Mononuclear cell (primary cell): ENCODE results near the gene DYNC1H1. TPM values are rescaled to one million over a fixed set of nuclear protein-coding genes. Genes with fewer than 3 reads are reported as not detected.

Experiments used
- H3K27me3 ChIP-seq: 2 replicates; pipeline ENCODE4 v1.6.0; 2011; ENCODE audit warnings: low read length, control low read depth; ENCODE audit not compliant: insufficient read depth
- H3K4me1 ChIP-seq: 2 replicates; pipeline ENCODE4 v1.5.1; 2011; ENCODE audit warnings: mild to moderate bottlenecking, low read length, control low read depth; ENCODE audit not compliant: insufficient read depth
- H3K4me3 ChIP-seq: 2 replicates; pipeline ENCODE4 v1.5.1; 2011; ENCODE audit warnings: mild to moderate bottlenecking, low read length, moderate library complexity
- H3K9me3 ChIP-seq: 2 replicates; pipeline ENCODE4 v1.5.1; 2011; ENCODE audit warnings: low read depth, mild to moderate bottlenecking, control low read depth, low read length
- total RNA-seq: library from RNA; depleted of rRNA; stranded (reverse); fragments of >200 nt; gene quantifications from one replicate; pipeline ENCODE4 v1.2.3, GENCODE V29; 2012

The DYNC1H1 gene
- total RNA-seq, 1 donor: 260 TPM

DNA sequence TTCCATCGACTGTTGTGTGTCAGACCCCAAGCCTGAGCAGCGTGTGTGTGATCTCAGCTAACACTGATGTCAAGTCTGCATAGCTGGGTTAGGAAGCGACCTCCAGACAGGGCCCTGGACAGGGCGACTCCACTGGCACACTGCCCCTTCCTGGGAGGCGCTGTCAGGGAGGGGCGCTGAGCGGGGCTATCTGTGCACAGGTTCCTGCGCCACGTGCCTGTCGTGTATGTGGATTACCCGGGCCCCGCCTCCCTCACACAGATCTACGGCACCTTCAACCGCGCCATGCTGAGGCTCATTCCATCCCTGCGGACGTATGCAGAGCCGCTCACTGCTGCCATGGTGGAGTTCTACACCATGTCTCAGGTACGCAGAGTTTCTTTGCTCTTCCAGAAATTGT is 53.9 kb downstream of the DYNC1H1 start:
- peaks cover 6% of the 10 kb centered on the region for H3K4me1 ChIP-seq
- no peak overlapping the region for H3K4me3 ChIP-seq
- no peaks in the 10 kb centered on the region for H3K9me3 ChIP-seq
- H3K27me3 ChIP-seq: no peaks in the 10 kb centered on the region

- no peaks in the 10 kb centered on the region for H3K27me3 ChIP-seq
- no peaks in the 10 kb centered on the region for H3K9me3 ChIP-seq
- H3K4me1 ChIP-seq: peaks cover 6% of the 10 kb centered on the region
- no peak overlapping the region for H3K4me3 ChIP-seq
Observed at GRCh38 chr14:102019006-102019540, 54.7 kb downstream of the DYNC1H1 start.

GRCh38 chr14:102020058-102020971 is 55.9 kb downstream of the DYNC1H1 start:
- H3K27me3 ChIP-seq: no peaks in the 10 kb centered on the region
- no peaks in the 10 kb centered on the region for H3K9me3 ChIP-seq
- H3K4me3 ChIP-seq: no peak overlapping the region
- H3K4me1 ChIP-seq: peaks cover 6% of the 10 kb centered on the region

- no peaks in the 10 kb centered on the region for H3K27me3 ChIP-seq
- H3K4me3 ChIP-seq: no peak overlapping the region
- no peaks in the 10 kb centered on the region for H3K4me1 ChIP-seq
- H3K9me3 ChIP-seq: no peaks in the 10 kb centered on the region
Observed at GRCh38 chr14:102026934-102027333, 62.6 kb downstream of the DYNC1H1 start.

DNA sequence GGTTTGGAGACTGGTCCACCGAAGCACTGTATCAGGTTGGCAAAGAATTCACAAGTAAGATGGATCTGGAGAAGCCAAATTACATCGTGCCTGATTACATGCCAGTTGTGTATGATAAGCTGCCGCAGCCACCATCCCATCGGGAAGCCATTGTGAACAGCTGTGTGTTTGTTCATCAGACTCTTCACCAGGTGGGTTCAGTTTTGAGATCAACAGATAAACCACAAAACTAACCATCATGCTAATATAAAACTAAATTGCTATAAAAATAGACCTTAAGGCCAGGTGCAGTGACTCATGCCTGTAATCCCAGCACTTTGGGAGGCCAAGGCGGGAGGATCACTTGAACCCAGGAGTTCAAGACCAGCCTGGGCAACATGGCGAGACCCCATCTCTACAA is 63.6 kb downstream of the DYNC1H1 start:
- no peak overlapping the region for H3K4me3 ChIP-seq
- no peaks in the 10 kb centered on the region for H3K9me3 ChIP-seq
- no peaks in the 10 kb centered on the region for H3K4me1 ChIP-seq
- H3K27me3 ChIP-seq: no peaks in the 10 kb centered on the region

DNA sequence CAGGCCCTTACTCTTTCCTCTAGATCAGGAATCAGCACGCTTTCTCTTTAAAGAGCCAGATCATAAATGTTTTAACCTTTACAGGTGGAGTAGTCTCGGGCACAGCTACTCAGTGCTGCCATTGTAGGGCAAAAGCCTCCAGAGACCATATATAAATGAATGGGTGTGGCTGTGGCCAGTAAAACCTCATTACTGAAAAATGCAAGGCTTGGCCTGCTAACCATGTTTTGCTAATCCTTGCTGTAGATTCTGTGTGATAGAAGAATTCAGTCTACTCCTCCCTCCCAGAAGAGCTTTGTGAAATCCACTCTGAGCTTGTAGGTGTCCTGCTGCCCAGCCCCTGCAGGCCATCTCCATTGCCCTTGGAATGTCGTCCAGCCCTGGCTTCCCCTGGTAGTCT is 64.4 kb downstream of the DYNC1H1 start:
- H3K4me3 ChIP-seq: no peak overlapping the region
- H3K9me3 ChIP-seq: no peaks in the 10 kb centered on the region
- H3K27me3 ChIP-seq: no peaks in the 10 kb centered on the region
- H3K4me1 ChIP-seq: no peaks in the 10 kb centered on the region

DNA sequence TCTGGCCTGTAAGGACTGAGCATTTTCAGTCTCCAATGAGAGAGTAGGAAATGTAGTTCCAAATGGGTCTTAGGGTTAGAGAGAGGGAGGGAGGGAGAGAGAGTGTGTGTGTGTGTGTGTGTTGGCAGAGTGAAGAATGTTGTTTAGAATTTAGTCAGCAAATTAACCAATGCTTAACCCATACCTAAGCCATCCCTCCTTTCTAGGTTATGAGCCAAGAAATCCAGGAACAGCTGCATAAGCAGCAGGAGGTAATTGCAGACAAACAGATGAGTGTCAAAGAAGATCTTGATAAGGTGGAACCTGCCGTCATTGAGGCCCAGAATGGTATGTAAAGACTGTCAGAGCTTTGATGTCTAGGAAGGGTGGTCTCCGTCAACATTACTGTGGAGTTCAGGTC is 65.6 kb downstream of the DYNC1H1 start:
- H3K9me3 ChIP-seq: no peaks in the 10 kb centered on the region
- H3K27me3 ChIP-seq: no peaks in the 10 kb centered on the region
- no peak overlapping the region for H3K4me3 ChIP-seq
- H3K4me1 ChIP-seq: no peaks in the 10 kb centered on the region

DNA sequence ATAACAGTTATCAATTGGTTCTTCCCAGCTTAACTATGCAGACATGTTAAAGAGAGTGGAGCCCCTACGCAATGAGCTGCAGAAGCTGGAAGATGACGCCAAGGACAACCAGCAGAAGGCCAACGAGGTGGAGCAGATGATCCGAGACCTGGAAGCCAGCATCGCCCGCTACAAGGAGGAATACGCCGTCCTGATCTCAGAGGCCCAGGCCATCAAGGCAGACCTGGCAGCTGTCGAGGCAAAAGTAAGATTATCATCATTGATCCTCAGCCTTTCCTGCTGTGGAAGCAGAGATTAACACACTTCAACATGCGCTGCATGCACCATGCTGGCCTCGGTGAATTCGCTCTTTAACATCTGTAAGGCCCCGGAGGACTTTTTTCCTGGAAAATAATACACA is 68.9 kb downstream of the DYNC1H1 start:
- no peak overlapping the region for H3K4me3 ChIP-seq
- H3K27me3 ChIP-seq: no peaks in the 10 kb centered on the region
- no peaks in the 10 kb centered on the region for H3K4me1 ChIP-seq
- H3K9me3 ChIP-seq: no peaks in the 10 kb centered on the region

DNA sequence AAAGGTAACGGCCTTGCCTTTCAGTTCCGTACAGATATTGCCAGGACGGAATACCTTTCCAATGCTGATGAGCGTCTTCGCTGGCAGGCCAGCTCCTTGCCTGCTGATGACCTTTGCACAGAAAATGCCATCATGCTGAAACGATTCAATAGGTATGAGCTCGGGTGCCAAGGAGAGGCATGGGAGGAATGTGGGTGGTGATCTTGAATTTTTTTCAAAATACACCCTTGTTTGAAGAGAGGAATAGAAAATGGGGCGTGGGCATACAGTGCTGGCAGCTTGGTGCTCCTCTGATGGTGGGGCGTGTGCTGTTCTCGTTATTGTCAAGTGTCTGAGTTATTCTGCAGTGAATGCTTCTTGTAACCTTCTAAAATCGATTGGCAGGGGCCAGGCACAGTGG is 69.9 kb downstream of the DYNC1H1 start:
- no peaks in the 10 kb centered on the region for H3K9me3 ChIP-seq
- no peaks in the 10 kb centered on the region for H3K4me1 ChIP-seq
- no peak overlapping the region for H3K4me3 ChIP-seq
- no peaks in the 10 kb centered on the region for H3K27me3 ChIP-seq

- H3K27me3 ChIP-seq: no peaks in the 10 kb centered on the region
- no peaks in the 10 kb centered on the region for H3K4me1 ChIP-seq
- H3K9me3 ChIP-seq: no peaks in the 10 kb centered on the region
- H3K4me3 ChIP-seq: no peak overlapping the region
Observed at GRCh38 chr14:102035914-102036313, 71.5 kb downstream of the DYNC1H1 start.

GRCh38 chr14:102037686-102038085 is 73.3 kb downstream of the DYNC1H1 start:
- no peaks in the 10 kb centered on the region for H3K27me3 ChIP-seq
- no peak overlapping the region for H3K4me3 ChIP-seq
- H3K4me1 ChIP-seq: no peaks in the 10 kb centered on the region
- no peaks in the 10 kb centered on the region for H3K9me3 ChIP-seq

GRCh38 chr14:102039157-102039556 is 74.8 kb downstream of the DYNC1H1 start:
- Histone ChIP-seq H3K4me3 (no peak overlapping the region), H3K9me3 (no peaks in the 10 kb centered on the region), H3K4me1 (no peaks in the 10 kb centered on the region)

GRCh38 chr14:102040153-102040552 is 75.8 kb downstream of the DYNC1H1 start:
- Histone ChIP-seq H3K27me3 (no peaks in the 10 kb centered on the region), H3K4me1 (no peaks in the 10 kb centered on the region), H3K9me3 (no peaks in the 10 kb centered on the region), H3K4me3 (no peak overlapping the region)

More at GRCh38 chr14:102039157-102039556, 74.8 kb downstream of the DYNC1H1 start:
- H3K27me3 ChIP-seq: no peaks in the 10 kb centered on the region

DNA sequence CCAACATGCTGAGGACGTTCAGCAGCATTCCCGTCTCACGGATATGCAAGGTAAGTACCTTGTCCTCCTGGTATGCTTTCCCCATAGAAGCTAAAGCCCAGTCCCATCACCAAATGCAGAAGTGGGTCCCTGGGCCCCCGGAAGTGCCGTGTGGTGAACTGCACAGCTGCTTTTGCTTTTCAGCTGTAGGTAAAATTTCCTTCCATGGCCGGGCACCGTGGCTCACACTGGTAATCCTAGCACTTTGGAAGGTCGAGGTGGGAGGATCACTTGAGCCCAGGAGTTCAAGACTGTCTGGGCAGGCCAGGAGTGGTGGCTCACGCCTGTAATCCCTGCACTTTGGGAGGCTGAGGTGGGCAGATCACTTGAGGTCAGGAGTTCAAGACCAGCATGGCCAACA is 78.3 kb downstream of the DYNC1H1 start:
- H3K27me3 ChIP-seq: no peaks in the 10 kb centered on the region
- no peaks in the 10 kb centered on the region for H3K4me1 ChIP-seq
- H3K4me3 ChIP-seq: no peak overlapping the region
- H3K9me3 ChIP-seq: no peaks in the 10 kb centered on the region

DNA sequence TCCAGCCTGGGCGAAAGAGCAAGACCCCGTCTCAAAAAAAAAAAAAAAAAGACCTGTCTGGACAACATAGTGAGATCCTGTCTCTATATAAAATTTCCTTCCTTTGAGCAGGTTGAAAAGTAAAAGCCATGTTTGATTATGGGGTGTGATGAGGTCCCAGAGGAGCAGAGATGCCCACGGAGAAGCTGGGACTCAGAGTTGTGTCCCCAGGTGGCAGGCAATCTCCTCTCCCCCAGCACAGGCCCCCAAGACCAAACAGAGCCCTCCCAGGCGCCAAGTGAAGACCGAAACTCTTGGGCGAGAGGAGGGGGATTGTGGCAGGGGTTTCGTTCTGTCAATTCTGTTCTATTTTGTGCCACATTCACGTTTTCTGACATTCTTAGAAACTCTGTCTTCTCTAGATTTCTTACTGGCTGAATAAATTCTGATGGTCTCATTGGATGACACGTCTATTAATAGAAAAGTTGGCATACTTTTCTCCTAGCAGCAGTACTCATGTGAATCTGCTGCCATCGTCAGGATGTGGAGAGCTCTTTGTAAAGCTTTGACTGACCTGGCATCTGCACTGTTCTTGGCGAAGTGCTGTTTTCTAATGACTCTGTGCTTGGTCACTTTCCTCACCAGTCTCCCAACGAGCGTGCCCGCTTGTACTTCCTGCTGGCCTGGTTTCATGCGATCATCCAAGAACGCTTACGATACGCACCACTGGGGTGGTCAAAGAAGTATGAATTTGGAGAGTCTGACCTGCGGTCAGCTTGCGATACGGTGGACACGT is 79.1 kb downstream of the DYNC1H1 start:
- H3K9me3 ChIP-seq: no peaks in the 10 kb centered on the region

More for the DNA sequence above, 79.1 kb downstream of the DYNC1H1 start:
- Histone ChIP-seq H3K27me3 (no peaks in the 10 kb centered on the region), H3K4me1 (no peaks in the 10 kb centered on the region), H3K4me3 (no peak overlapping the region)
